IMR-90 (cell line): ENCODE data around the gene TMEM52. TPM values are rescaled to one million over a fixed set of nuclear protein-coding genes. Genes with fewer than 3 reads are reported as not detected.

Experiments
- ATAC-seq: fragments of 200-7000 bp; cut with Tn5 transposase; 2 replicates; pipeline ENCODE4 v1.9.1; 2020; ENCODE audit warnings: low read depth, mild to moderate bottlenecking, moderate library complexity
- BruUV-seq: library from RNA; stranded (reverse); fragments of 400-500 nt; replicated peaks from 2 replicates; lab custom pipeline; 2021; lab: Mats Ljungman, UMichigan
- CTCF ChIA-PET: fragments of 300-600 bp; formaldehyde crosslinking; extraction: SDS; loops from one replicate; lab custom pipeline; 2021; ENCODE audit warnings: antibody characterized with exemption; lab: Yijun Ruan, JAX
- POLR2A ChIA-PET: fragments of 300-600 bp; sonication (Branson Sonifier 250); formaldehyde crosslinking; loops from one replicate; lab custom pipeline; 2022; ENCODE audit warnings: antibody characterized with exemption; ENCODE audit not compliant: unreplicated experiment; lab: Charles Lee
- DNase-seq: peaks from one replicate; pipeline ENCODE4 v3.0.0; 2013
- H2AFZ ChIP-seq: replicated peaks from 2 replicates; pipeline ENCODE3; 2013; ENCODE audit warnings: low read length, mild to moderate bottlenecking; ENCODE audit not compliant: poor library complexity
- H2AK5ac ChIP-seq: 2 replicates; pipeline ENCODE4 v1.6.1; 2013; ENCODE audit warnings: low read depth, low read length, inconsistent platforms
- H2AK9ac ChIP-seq: replicated peaks from 2 replicates; pipeline ENCODE3; 2013; ENCODE audit warnings: mild to moderate bottlenecking, low read depth, low read length, moderate library complexity; ENCODE audit not compliant: poor library complexity
- H2BK120ac ChIP-seq: 2 replicates; pipeline ENCODE4 v1.6.1; 2013; ENCODE audit warnings: low read depth, low read length, inconsistent platforms
- H2BK15ac ChIP-seq: 3 replicates; pipeline ENCODE4 v1.6.1; 2013; ENCODE audit warnings: low read depth, low read length, inconsistent platforms
- H2BK20ac ChIP-seq: 2 replicates; pipeline ENCODE4 v1.6.1; 2013; ENCODE audit warnings: low read depth, mild to moderate bottlenecking, inconsistent platforms, low read length, moderate library complexity
- H2BK5ac ChIP-seq: 2 replicates; pipeline ENCODE4 v1.6.1; 2013; ENCODE audit warnings: mild to moderate bottlenecking, low read depth, low read length, inconsistent platforms; ENCODE audit not compliant: poor library complexity, severe bottlenecking
- H3K14ac ChIP-seq: replicated peaks from 2 replicates; pipeline ENCODE4 v1.6.1; 2013; ENCODE audit warnings: low read depth, low read length, inconsistent platforms
- H3K18ac ChIP-seq: 2 replicates; pipeline ENCODE4 v1.6.1; 2013; ENCODE audit warnings: low read depth, low read length, control low read depth
- H3K23ac ChIP-seq: 2 replicates; pipeline ENCODE4 v1.6.1; 2013; ENCODE audit warnings: low read depth, low read length, inconsistent platforms
- H3K27ac ChIP-seq: 2 replicates; pipeline ENCODE4 v1.5.1; 2013; ENCODE audit warnings: mild to moderate bottlenecking, control low read depth, low read length; ENCODE audit not compliant: insufficient read depth
- H3K27me3 ChIP-seq: 2 replicates; pipeline ENCODE4 v1.6.1; 2013; ENCODE audit warnings: low read length; ENCODE audit not compliant: control insufficient read depth, insufficient read depth
- H3K36me3 ChIP-seq: 2 replicates; pipeline ENCODE4 v1.6.1; 2013; ENCODE audit warnings: low read length, mixed read lengths; ENCODE audit not compliant: control insufficient read depth, insufficient read depth
- H3K4ac ChIP-seq: 2 replicates; pipeline ENCODE4 v1.6.1; 2013; ENCODE audit warnings: low read depth, low read length, inconsistent platforms
- H3K4me1 ChIP-seq: 2 replicates; pipeline ENCODE4 v1.6.1; 2013; ENCODE audit warnings: low read length, mixed read lengths; ENCODE audit not compliant: control insufficient read depth, insufficient read depth
- H3K4me2 ChIP-seq: 2 replicates; pipeline ENCODE4 v1.6.1; 2013; ENCODE audit warnings: low read depth, mild to moderate bottlenecking, control low read depth, low read length, moderate library complexity
- H3K4me3 ChIP-seq: 2 replicates; pipeline ENCODE4 v1.5.1; 2013; ENCODE audit warnings: low read depth, mild to moderate bottlenecking, control low read depth, low read length, moderate library complexity; ENCODE audit not compliant: insufficient read depth
- H3K56ac ChIP-seq: 2 replicates; pipeline ENCODE4 v1.6.1; 2013; ENCODE audit warnings: low read length, inconsistent platforms; ENCODE audit not compliant: insufficient read depth; ENCODE audit errors: extremely low read depth
- H3K79me1 ChIP-seq, 2 experiments: 2 replicates each; pipeline ENCODE4 v1.6.1; 2013; ENCODE audit warnings: low read length in 2 of 2, inconsistent platforms in 1 of 2, low read depth in 1 of 2
- H3K9ac ChIP-seq: 2 replicates; pipeline ENCODE4 v1.6.1; 2013; ENCODE audit warnings: low read depth, low read length, control low read depth
- H3K9me1 ChIP-seq: 2 replicates; pipeline ENCODE4 v1.6.1; 2013; ENCODE audit warnings: low read length, inconsistent platforms; ENCODE audit not compliant: insufficient read depth
- H3K9me3 ChIP-seq: 2 replicates; pipeline ENCODE4 v1.6.1; 2013; ENCODE audit warnings: low read length; ENCODE audit not compliant: control insufficient read depth, insufficient read depth
- H4K20me1 ChIP-seq: 2 replicates; pipeline ENCODE4 v1.6.1; 2013; ENCODE audit warnings: low read length, inconsistent platforms; ENCODE audit not compliant: insufficient read depth
- H4K5ac ChIP-seq: 2 replicates; pipeline ENCODE4 v1.6.1; 2013; ENCODE audit warnings: mild to moderate bottlenecking, low read depth, low read length, control low read depth
- H4K8ac ChIP-seq, 2 experiments: 2 replicates each; pipeline ENCODE4 v1.6.1; 2013; ENCODE audit warnings: low read depth in 2 of 2, low read length in 2 of 2, control low read depth in 1 of 2, inconsistent platforms in 1 of 2
- H4K91ac ChIP-seq: 2 replicates; pipeline ENCODE4 v1.6.1; 2013; ENCODE audit warnings: low read depth, low read length, inconsistent platforms; ENCODE audit not compliant: insufficient read depth
- MAZ ChIP-seq: IDR thresholded peaks from 2 replicates; pipeline ENCODE4 v1.6.1; 2012; ENCODE audit warnings: low read depth, mild to moderate bottlenecking, low read length, improper control_type of control experiment, moderate library complexity, borderline replicate concordance
- POLR2A ChIP-seq: IDR thresholded peaks from 2 replicates; pipeline ENCODE4 v1.6.1; 2012; ENCODE audit warnings: mild to moderate bottlenecking, low read depth, low read length
- RFX5 ChIP-seq: IDR thresholded peaks from 2 replicates; pipeline ENCODE4 v1.8.0; 2012; ENCODE audit warnings: low read depth, mild to moderate bottlenecking, low read length, moderate library complexity
- WGBS, 2 experiments: methylation state at CpG; one replicate each; pipeline versions ENCODE4 v1.1.5 to v1.1.7; 2013; ENCODE audit warnings: missing lambda C conversion rate in 2 of 2; ENCODE audit not compliant: insufficient read length in 1 of 2; ENCODE audit errors: extremely low coverage in 2 of 2; 5-methylcytosine and 5-hydroxymethylcytosine counted together
- dilution Hi-C: fragments of 300-500 bp; cut with HindIII; formaldehyde crosslinking; loops from one replicate; pipeline ENCODE4 v1.14.3; 2018; ENCODE audit warnings: low sequenced_read_pairs; ENCODE audit not compliant: unreplicated experiment
- in situ Hi-C: fragments of 300-500 bp; cut with MboI; formaldehyde crosslinking; loops from 3 replicates; pipeline ENCODE4 v1.14.3; 2019; ENCODE audit warnings: low sequenced_read_pairs, inconsistent platforms, mixed read lengths
- intact Hi-C: fragments of 100-400 bp; cut with micrococcal nuclease; formaldehyde crosslinking; loops from 2 replicates; pipeline ENCODE4 v1.10.0; 2022
- polyA plus RNA-seq, 3 experiments: library from polyadenylated mRNA; depleted of rRNA; stranded (reverse); fragments of >200 nt; gene quantifications; 2 replicates each; pipeline ENCODE4 v1.2.3, GENCODE V29; 2012; ENCODE audit warnings: low replicate concordance in 1 of 3
- total RNA-seq: library from RNA; depleted of rRNA; stranded (reverse); fragments of >200 nt; gene quantifications from 2 replicates; pipeline ENCODE4 v1.2.3, GENCODE V29; 2012
- TF ChIP-seq, protein P1 (sequence below): fragments of 150-350 bp; IDR thresholded peaks from 2 replicates; pipeline ENCODE4 v1.6.1; 2016; ENCODE audit warnings: low read depth, mild to moderate bottlenecking, low read length, moderate library complexity, borderline replicate concordance

The TMEM52 gene
- total and polyA plus RNA-seq, 2 of the 4 experiments (the other 2 are of a cell fraction), result 0.54 to 1.3 TPM

- TF ChIP-seq RFX5 (no peak), POLR2A (no peak)
Measured at GRCh38 chr1:1900883-1901640, 18.0 kb downstream of the TMEM52 start (continued).

- WGBS, 2 experiments, result no CpG with 5 or more reads among the region's 9 CpGs
- no peaks in the 10 kb centered on the region for H3K36me3 ChIP-seq
- no peak overlapping the region for H4K5ac ChIP-seq
- H3K23ac ChIP-seq, result no peak overlapping the region
- no peak for ATAC-seq
- TF ChIP-seq RFX5 (no peak), MAZ (no peak), POLR2A (no peak)
- TF ChIP-seq, protein P1, sequence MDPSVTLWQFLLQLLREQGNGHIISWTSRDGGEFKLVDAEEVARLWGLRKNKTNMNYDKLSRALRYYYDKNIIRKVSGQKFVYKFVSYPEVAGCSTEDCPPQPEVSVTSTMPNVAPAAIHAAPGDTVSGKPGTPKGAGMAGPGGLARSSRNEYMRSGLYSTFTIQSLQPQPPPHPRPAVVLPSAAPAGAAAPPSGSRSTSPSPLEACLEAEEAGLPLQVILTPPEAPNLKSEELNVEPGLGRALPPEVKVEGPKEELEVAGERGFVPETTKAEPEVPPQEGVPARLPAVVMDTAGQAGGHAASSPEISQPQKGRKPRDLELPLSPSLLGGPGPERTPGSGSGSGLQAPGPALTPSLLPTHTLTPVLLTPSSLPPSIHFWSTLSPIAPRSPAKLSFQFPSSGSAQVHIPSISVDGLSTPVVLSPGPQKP, result no peak
- ChIA-PET POLR2A (interaction anchor here (0.6 kb wide), 1 partner anchor 61 kb away, joined by 4 read pairs; no protein-coding TSS in a partner anchor), CTCF (no interaction called here)
- H3K14ac ChIP-seq, result no peak overlapping the region
- H3K9me1 ChIP-seq, result peaks cover 2% of the 10 kb centered on the region
- no peak overlapping the region for H2AK9ac ChIP-seq
- H3K4ac ChIP-seq, result no peak overlapping the region
- no peak overlapping the region for H2BK5ac ChIP-seq
- H3K4me1 ChIP-seq, result no peaks in the 10 kb centered on the region
- H4K91ac ChIP-seq, result no peak overlapping the region
- peaks cover 3% of the 10 kb centered on the region; the same call in 1 of the 2 replicates for H3K9me3 ChIP-seq
- no peak overlapping the region for H3K4me2 ChIP-seq
- in situ Hi-C loops (loop anchor here (10.0 kb wide), 1 partner anchor 115 kb away; no protein-coding TSS in a partner anchor), intact Hi-C loops (loop anchor here (10.0 kb wide), 1 partner anchor 325 kb away; the partner anchor contains the start of gene SSU72), dilution Hi-C loops (no loop called here)
- peaks cover 2% of the 10 kb centered on the region; the same call in 1 of the 2 replicates for H3K27me3 ChIP-seq
- no peak overlapping the region for H4K8ac ChIP-seq
- no peak for DNase-seq
- no peak overlapping the region for H2BK20ac ChIP-seq
- no peaks in the 10 kb centered on the region for H4K20me1 ChIP-seq
- H2AK5ac ChIP-seq, result no peak overlapping the region
- BruUV-seq, result no TSS peak
- H3K56ac ChIP-seq, result no peak overlapping the region
- no peak overlapping the region for H3K27ac ChIP-seq
- no peak overlapping the region for H2BK120ac ChIP-seq
- H3K9ac ChIP-seq, result no peak overlapping the region
- H2BK15ac ChIP-seq, result no peak overlapping the region
- no peak overlapping the region for H2AFZ ChIP-seq
- H3K4me3 ChIP-seq, result no peak overlapping the region
- H3K18ac ChIP-seq, result no peak overlapping the region
- no peaks in the 10 kb centered on the region for H3K79me1 ChIP-seq
Measured at GRCh38 chr1:1899967-1900327, 19.1 kb downstream of the TMEM52 start.
